Measurements from ENCODE around the gene UQCC5. TPM values are rescaled to one million over a fixed set of nuclear protein-coding genes. Genes with fewer than 3 reads are reported as not detected.

Gene UQCC5
- total RNA-seq, 1 donor from 2014 or later, result 16.3 TPM

- H3K36me3 ChIP-seq, result peaks cover 77% of the 10 kb centered on the region
- TF ChIP-seq CTCF (IDR thresholded peaks at IDR 0.05), result no peak
- no peaks in the 10 kb centered on the region for H3K9me3 ChIP-seq
- H3K4me1 ChIP-seq, result no peaks in the 10 kb centered on the region
- DNase-seq, result no peak
- no peak overlapping the region for H3K27ac ChIP-seq
- no peaks in the 10 kb centered on the region for H3K27me3 ChIP-seq (ENCODE audit: low read depth)
- no peak for ATAC-seq
- intact Hi-C loops (cut with DNase I), result no loop called here
- no peak overlapping the region for H3K4me3 ChIP-seq
These were observed 35.8 kb downstream of the UQCC5 start for GRCh38 chr3:52572221-52572620.

DNA sequence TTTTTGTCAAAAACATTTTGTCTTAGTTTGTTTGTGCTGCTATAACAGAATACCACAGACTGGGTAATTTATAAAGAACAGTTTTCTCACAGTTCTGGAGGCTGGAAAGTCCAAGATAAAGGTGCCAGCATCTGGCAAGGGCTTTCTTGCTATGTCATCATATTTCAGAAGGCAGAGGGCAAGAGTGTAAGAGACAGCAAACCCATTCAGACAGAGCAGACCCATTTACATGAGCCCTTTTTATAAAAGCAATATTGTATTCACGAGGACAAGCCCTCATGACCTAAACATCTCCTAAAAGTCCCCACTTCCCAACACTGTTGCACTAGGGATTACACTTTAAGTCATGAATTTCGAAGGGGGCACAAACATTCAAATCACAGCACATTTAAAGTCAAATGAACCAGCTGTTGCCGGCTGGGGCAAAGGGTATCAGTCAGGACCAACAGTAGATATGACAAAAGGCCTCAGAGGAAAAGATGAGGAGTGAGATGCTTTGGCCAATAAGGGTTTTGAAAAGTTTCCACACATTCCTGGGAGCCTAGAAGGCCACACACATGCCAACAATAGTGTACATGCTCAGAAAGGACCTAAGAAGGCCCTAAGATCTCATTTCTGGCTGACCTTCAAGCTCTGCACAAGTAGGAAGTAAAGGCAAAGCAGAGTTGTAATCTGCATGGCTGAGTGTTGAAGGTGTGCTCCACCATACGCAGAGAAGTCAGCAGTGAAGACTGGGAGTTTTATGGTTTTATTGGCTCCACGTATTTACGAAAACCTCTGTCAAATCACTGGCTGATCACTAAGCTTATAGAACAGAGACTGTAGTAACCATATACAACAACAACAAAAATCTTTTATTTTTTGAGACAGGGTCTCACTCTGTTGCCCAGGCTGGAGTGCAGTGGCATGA, 37.9 kb downstream of the UQCC5 start:
- H3K4me3 ChIP-seq, result no peak overlapping the region
- DNase-seq (no peak), ATAC-seq (no peak)
- peaks cover 89% of the 10 kb centered on the region for H3K36me3 ChIP-seq
- no peaks in the 10 kb centered on the region for H3K4me1 ChIP-seq
- TF ChIP-seq CTCF (IDR thresholded peaks at IDR 0.05), result no peak
- intact Hi-C loops (cut with DNase I), result no loop called here
- no peak overlapping the region for H3K27ac ChIP-seq
- no peaks in the 10 kb centered on the region for H3K9me3 ChIP-seq
- H3K27me3 ChIP-seq (ENCODE audit: low read depth), result no peaks in the 10 kb centered on the region

Other genes starting within 250 kb of the UQCC5 start
- gene GLYCTK, start 248.8 kb upstream of the UQCC5 start, total RNA-seq, result 9.5 TPM
- 16.4 TPM for gene DNAH1, start 220.3 kb upstream of the UQCC5 start, total RNA-seq
- gene BAP1, start 126.6 kb upstream of the UQCC5 start, total RNA-seq, result 61.9 TPM
- 7.7 TPM for gene PHF7, start 125.9 kb upstream of the UQCC5 start, total RNA-seq
- 23.6 TPM for gene SEMA3G, start 91.5 kb upstream of the UQCC5 start, total RNA-seq
- 44.0 TPM for gene TNNC1, start 82.6 kb upstream of the UQCC5 start, total RNA-seq
- 90.2 TPM for gene NISCH, start 81.0 kb upstream of the UQCC5 start, total RNA-seq
- gene STAB1, start 41.3 kb upstream of the UQCC5 start, total RNA-seq, result 133 TPM
- gene NT5DC2, start 2.7 kb upstream of the UQCC5 start, total RNA-seq, result 28.5 TPM
- gene PBRM1, start 149.3 kb downstream of the UQCC5 start, total RNA-seq, result 88.3 TPM
- gene GNL3, start 149.4 kb downstream of the UQCC5 start, total RNA-seq, result 35.2 TPM
- 37.1 TPM for gene GLT8D1, start 169.2 kb downstream of the UQCC5 start, total RNA-seq
- gene SPCS1, start 169.5 kb downstream of the UQCC5 start, total RNA-seq, result 74.6 TPM
- 25.1 TPM for gene NEK4, start 234.3 kb downstream of the UQCC5 start, total RNA-seq
- gene ITIH1, start 241.0 kb downstream of the UQCC5 start, total RNA-seq, result not detected